HepG2 (cell line): ENCODE results near the gene RAB1B. TPM values are rescaled to one million over a fixed set of nuclear protein-coding genes. Genes with fewer than 3 reads are reported as not detected.

Experiments
- ARNT ChIP-seq: fragments of 450-650 bp; IDR thresholded peaks from 2 replicates; pipeline ENCODE4 v1.6.1; 2017
- CENPT ChIP-seq: sonication (generic); formaldehyde crosslinking; IDR thresholded peaks from 2 replicates; pipeline ENCODE4 v1.8.0; 2022; ENCODE audit warnings: low read depth, mild to moderate bottlenecking, moderate library complexity, missing genetic modification reagents
- GTF3A ChIP-seq: sonication (generic); formaldehyde crosslinking; conservative IDR thresholded peaks from 2 replicates; pipeline ENCODE4 v1.4.0; 2020; ENCODE audit warnings: mild to moderate bottlenecking, missing genetic modification reagents
- HMGA1 ChIP-seq: sonication (generic); formaldehyde crosslinking; conservative IDR thresholded peaks from 2 replicates; pipeline ENCODE4 v1.4.0; 2020; ENCODE audit warnings: missing genetic modification reagents
- IKZF4 ChIP-seq: sonication (generic); formaldehyde crosslinking; IDR thresholded peaks from 2 replicates; pipeline ENCODE4 v1.5.1; 2020; ENCODE audit warnings: borderline replicate concordance, mild to moderate bottlenecking, low read depth, missing genetic modification reagents; ENCODE audit errors: not compliant biosample characterization
- KDM2A ChIP-seq: sonication (generic); formaldehyde crosslinking; IDR thresholded peaks from 2 replicates; pipeline ENCODE4 v1.4.0; 2020; ENCODE audit warnings: low read depth, missing genetic modification reagents, borderline replicate concordance
- NR1H2 ChIP-seq: sonication (generic); formaldehyde crosslinking; IDR thresholded peaks from 2 replicates; pipeline ENCODE4 v1.8.1; 2022; ENCODE audit warnings: low read depth, missing genetic modification reagents, borderline replicate concordance
- ZFP36L2 ChIP-seq: sonication (generic); formaldehyde crosslinking; IDR thresholded peaks from 2 replicates; pipeline ENCODE4 v1.4.0; 2020; ENCODE audit warnings: missing genetic modification reagents
- ZNF317 ChIP-seq: sonication (generic); formaldehyde crosslinking; IDR thresholded peaks from 2 replicates; pipeline ENCODE4 v1.5.0; 2020; ENCODE audit warnings: mild to moderate bottlenecking, missing genetic modification reagents
- ZNF557 ChIP-seq: sonication (generic); formaldehyde crosslinking; IDR thresholded peaks from 2 replicates; pipeline ENCODE4 v1.4.0; 2020; ENCODE audit warnings: missing genetic modification reagents
- ZNF788 ChIP-seq: sonication (generic); formaldehyde crosslinking; IDR thresholded peaks from 2 replicates; pipeline ENCODE4 v1.5.0; 2020; ENCODE audit warnings: mild to moderate bottlenecking, missing genetic modification reagents, borderline replicate concordance
- polyA plus RNA-seq, 8 experiments: library from polyadenylated mRNA; depleted of rRNA in 3 of 8; stranded (reverse) in 7 of 8; unstranded in 1 of 8; fragments of >200 nt; fragmentation: Illumina TruSeq in 4 of 8; extraction: Trizol in 4 of 8; gene quantifications; 2 replicates each; pipeline versions ENCODE4 v1.2.1 to v1.2.3, GENCODE V29; 2011 to 2016; ENCODE audit warnings: low read depth in 4 of 8, missing spikeins in 1 of 8, mixed read lengths in 1 of 8; ENCODE audit not compliant: insufficient read depth in 1 of 8
- total RNA-seq, 5 experiments: library from RNA; depleted of rRNA; stranded (reverse); fragments of >200 nt; fragmentation: Illumina TruSeq; extraction: Trizol; gene quantifications; 2 replicates each; pipeline ENCODE4 v1.2.3, GENCODE V29; 2016; ENCODE audit warnings: low read depth in 1 of 5
- TF ChIP-seq, protein P1 (sequence below): sonication (generic); formaldehyde crosslinking; IDR thresholded peaks from one replicate; pipeline ENCODE4 v1.5.1; 2020; ENCODE audit warnings: mild to moderate bottlenecking, missing genetic modification reagents; ENCODE audit errors: not compliant biosample characterization
- TF ChIP-seq, protein P2 (sequence below): IDR thresholded peaks from 2 replicates; pipeline ENCODE4 v1.6.1; 2016; ENCODE audit warnings: missing compliant biosample characterization, missing genetic modification reagents, borderline replicate concordance
- TF ChIP-seq, protein P3 (sequence below): sonication (generic); formaldehyde crosslinking; IDR thresholded peaks from 2 replicates; pipeline ENCODE4 v1.8.0; 2022; ENCODE audit warnings: mild to moderate bottlenecking, missing genetic modification reagents, borderline replicate concordance
- TF ChIP-seq, protein P4 (sequence below): sonication (generic); formaldehyde crosslinking; IDR thresholded peaks from 2 replicates; pipeline ENCODE4 v1.4.0; 2020; ENCODE audit warnings: missing genetic modification reagents

The RAB1B gene
- total and polyA plus RNA-seq, 2 of the 13 experiments (the other 11 are each of a cell fraction or from before 2014, with no cell fraction given), result 77.9 to 87.9 TPM

DNA sequence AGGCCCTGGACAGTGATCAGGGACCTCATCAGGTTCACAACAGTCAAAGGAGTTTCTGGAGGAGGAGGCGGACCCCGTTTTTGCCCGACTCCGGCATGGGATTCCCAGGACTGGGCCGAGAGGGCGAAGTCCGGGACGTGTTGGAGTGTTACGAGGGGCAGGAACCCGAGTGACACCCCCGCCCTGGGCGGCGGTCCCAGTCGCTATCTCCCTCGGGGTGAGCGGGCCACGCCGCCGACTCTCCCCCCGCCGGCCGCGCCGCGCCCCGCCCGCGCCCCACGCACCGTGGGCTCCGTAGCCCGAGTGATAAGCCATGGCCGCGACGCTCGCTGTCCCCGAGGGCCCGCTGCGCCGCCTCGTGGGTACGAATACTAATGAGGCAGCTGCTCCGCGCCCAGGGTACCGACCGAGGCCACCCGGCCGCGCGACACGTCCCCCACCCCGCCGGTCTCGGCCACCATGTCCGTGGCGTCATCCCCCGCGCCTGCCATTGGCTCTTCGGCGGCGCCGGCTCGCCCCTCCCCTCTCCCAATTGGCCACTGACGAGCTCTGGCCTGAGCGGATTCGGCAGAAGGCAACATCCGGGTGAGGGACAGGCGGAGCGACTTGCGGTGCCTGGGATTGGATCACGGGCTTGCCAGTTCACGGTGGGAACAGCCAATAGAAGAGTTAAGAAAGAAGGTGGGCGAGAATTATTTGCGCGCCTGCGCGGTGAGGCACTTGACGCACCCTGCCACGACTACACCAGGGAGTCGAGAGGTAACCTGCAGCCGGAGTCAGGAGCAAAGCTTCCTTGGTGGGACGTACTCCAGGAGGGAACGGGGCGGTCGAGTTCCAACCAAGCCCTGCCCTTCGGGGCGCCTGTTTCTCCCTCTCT lies 20.5 kb downstream of the RAB1B start, which contains the start of gene YIF1A (continued):
- TF ChIP-seq, protein P1, sequence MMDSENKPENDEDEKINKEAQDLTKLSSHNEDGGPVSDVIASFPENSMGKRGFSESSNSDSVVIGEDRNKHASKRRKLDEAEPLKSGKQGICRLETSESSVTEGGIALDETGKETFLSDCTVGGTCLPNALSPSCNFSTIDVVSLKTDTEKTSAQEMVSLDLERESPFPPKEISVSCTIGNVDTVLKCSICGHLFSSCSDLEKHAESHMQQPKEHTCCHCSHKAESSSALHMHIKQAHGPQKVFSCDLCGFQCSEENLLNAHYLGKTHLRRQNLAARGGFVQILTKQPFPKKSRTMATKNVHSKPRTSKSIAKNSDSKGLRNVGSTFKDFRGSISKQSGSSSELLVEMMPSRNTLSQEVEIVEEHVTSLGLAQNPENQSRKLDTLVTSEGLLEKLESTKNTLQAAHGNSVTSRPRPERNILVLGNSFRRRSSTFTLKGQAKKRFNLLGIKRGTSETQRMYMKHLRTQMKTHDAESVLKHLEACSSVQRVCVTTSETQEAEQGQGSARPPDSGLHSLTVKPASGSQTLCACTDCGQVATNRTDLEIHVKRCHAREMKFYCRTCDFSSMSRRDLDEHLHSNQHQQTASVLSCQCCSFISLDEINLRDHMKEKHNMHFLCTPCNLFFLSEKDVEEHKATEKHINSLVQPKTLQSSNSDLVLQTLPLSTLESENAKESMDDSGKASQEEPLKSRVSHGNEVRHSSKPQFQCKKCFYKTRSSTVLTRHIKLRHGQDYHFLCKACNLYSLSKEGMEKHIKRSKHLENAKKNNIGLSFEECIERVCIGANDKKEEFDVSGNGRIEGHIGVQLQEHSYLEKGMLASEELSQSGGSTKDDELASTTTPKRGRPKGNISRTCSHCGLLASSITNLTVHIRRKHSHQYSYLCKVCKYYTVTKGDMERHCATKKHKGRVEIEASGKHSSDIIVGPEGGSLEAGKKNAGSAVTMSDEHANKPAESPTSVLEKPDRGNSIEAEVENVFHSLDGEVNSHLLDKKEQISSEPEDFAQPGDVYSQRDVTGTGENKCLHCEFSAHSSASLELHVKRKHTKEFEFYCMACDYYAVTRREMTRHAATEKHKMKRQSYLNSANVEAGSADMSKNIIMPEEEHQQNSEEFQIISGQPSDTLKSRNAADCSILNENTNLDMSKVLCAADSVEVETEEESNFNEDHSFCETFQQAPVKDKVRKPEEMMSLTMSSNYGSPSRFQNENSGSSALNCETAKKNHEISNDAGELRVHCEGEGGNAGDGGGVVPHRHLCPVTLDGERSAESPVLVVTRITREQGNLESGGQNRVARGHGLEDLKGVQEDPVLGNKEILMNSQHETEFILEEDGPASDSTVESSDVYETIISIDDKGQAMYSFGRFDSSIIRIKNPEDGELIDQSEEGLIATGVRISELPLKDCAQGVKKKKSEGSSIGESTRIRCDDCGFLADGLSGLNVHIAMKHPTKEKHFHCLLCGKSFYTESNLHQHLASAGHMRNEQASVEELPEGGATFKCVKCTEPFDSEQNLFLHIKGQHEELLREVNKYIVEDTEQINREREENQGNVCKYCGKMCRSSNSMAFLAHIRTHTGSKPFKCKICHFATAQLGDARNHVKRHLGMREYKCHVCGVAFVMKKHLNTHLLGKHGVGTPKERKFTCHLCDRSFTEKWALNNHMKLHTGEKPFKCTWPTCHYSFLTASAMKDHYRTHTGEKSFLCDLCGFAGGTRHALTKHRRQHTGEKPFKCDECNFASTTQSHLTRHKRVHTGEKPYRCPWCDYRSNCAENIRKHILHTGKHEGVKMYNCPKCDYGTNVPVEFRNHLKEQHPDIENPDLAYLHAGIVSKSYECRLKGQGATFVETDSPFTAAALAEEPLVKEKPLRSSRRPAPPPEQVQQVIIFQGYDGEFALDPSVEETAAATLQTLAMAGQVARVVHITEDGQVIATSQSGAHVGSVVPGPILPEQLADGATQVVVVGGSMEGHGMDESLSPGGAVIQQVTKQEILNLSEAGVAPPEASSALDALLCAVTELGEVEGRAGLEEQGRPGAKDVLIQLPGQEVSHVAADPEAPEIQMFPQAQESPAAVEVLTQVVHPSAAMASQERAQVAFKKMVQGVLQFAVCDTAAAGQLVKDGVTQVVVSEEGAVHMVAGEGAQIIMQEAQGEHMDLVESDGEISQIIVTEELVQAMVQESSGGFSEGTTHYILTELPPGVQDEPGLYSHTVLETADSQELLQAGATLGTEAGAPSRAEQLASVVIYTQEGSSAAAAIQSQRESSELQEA (CRISPR knock-in tag), result peak; percentile 26
- TF ChIP-seq HMGA1 (CRISPR knock-in tag) (no peak), ZNF317 (CRISPR knock-in tag) (no peak), NR1H2 (CRISPR knock-in tag) (no peak), ZNF788 (CRISPR knock-in tag) (no peak; the same call in 1 of the 2 replicates), GTF3A (CRISPR knock-in tag) (no peak), KDM2A (peak; percentile 43; the same call in 1 of the 2 replicates), ARNT (no peak), CENPT (CRISPR knock-in tag) (peak; percentile 5; the same call in 1 of the 2 replicates), ZNF557 (CRISPR knock-in tag) (no peak), IKZF4 (CRISPR knock-in tag) (no peak), ZFP36L2 (CRISPR knock-in tag) (0 out of 2 replicates have a peak, but pooled peaks have one; percentile 66)
- TF ChIP-seq, protein P2, sequence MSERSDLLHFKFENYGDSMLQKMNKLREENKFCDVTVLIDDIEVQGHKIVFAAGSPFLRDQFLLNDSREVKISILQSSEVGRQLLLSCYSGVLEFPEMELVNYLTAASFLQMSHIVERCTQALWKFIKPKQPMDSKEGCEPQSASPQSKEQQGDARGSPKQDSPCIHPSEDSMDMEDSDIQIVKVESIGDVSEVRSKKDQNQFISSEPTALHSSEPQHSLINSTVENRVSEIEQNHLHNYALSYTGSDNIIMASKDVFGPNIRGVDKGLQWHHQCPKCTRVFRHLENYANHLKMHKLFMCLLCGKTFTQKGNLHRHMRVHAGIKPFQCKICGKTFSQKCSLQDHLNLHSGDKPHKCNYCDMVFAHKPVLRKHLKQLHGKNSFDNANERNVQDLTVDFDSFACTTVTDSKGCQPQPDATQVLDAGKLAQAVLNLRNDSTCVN, result peak; percentile 7; the same call in 1 of the 2 replicates
- TF ChIP-seq, protein P3, sequence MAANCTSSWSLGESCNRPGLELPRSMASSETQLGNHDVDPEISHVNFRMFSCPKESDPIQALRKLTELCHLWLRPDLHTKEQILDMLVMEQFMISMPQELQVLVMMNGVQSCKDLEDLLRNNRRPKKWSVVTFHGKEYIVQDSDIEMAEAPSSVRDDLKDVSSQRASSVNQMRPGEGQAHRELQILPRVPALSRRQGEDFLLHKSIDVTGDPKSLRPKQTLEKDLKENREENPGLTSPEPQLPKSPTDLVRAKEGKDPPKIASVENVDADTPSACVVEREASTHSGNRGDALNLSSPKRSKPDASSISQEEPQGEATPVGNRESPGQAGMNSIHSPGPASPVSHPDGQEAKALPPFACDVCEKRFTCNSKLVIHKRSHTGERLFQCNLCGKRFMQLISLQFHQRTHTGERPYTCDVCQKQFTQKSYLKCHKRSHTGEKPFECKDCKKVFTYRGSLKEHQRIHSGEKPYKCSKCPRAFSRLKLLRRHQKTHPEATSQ (CRISPR knock-in tag), result no peak
- TF ChIP-seq, protein P4, sequence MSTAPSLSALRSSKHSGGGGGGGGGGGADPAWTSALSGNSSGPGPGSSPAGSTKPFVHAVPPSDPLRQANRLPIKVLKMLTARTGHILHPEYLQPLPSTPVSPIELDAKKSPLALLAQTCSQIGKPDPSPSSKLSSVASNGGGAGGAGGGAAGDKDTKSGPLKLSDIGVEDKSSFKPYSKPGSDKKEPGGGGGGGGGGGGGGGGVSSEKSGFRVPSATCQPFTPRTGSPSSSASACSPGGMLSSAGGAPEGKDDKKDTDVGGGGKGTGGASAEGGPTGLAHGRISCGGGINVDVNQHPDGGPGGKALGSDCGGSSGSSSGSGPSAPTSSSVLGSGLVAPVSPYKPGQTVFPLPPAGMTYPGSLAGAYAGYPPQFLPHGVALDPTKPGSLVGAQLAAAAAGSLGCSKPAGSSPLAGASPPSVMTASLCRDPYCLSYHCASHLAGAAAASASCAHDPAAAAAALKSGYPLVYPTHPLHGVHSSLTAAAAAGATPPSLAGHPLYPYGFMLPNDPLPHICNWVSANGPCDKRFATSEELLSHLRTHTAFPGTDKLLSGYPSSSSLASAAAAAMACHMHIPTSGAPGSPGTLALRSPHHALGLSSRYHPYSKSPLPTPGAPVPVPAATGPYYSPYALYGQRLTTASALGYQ (CRISPR knock-in tag), result no peak; the same call in none of the 2 replicates
